CD4-positive, alpha-beta T cell treated with Interleukin-15 for 4 hours (primary cell): ENCODE data around the gene CREB3L1.
"Not testable (repeated sequence)": the region's sequence is repeated elsewhere in the genome, so short reads cannot be mapped to it uniquely, and the experiment has no call there.

Experiments used
- DNase-seq: peaks from one replicate; pipeline ENCODE4 v3.0.0-alpha.2; 2020; ENCODE audit warnings: low spot score

Gene CREB3L1

DNA sequence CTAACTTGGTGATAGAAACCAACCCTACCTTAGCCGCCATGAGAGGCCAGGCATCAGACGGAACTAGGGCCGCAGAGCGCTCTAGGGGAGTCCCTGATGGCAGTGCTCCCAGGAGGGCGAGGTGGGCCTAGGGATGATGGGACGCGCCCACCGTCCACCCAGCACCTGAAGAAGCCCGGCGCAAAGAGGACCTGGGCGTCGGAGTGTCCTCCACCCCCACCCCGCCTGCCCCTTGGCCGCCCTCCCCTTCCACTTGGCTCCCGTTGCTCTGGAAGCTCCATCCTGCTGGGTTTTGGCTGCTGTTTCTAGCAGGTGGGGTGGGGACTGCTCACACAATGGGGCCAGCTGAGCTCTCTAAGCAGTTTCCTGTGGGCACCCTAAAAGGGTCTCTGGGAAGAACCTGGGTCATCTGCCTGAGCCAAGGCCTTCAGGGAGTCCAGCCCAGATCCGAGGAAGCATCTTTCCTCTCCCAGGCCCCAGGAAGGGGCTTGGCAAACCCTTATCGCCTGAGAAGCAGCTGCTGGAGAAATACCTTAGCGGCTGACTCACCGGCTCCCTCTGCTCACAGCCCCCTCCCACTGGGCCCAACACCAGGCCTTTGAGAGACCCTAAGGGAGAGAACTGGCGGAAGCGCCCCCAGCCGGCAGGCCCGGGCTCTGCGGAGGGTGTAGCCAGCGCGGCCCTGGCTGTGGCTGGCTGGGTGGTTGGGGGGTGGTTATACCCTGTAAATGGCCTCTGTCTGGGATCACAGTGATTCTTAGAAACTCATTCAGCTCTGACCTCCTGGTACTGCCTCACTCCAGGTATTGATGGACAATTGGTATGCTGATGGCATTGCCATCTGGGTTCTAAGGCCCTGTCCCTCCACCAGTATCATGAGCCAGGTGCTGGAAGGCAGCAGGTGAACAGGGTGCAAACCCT is 19.3 kb downstream of the CREB3L1 start:
- DNase-seq: no peak

DNA sequence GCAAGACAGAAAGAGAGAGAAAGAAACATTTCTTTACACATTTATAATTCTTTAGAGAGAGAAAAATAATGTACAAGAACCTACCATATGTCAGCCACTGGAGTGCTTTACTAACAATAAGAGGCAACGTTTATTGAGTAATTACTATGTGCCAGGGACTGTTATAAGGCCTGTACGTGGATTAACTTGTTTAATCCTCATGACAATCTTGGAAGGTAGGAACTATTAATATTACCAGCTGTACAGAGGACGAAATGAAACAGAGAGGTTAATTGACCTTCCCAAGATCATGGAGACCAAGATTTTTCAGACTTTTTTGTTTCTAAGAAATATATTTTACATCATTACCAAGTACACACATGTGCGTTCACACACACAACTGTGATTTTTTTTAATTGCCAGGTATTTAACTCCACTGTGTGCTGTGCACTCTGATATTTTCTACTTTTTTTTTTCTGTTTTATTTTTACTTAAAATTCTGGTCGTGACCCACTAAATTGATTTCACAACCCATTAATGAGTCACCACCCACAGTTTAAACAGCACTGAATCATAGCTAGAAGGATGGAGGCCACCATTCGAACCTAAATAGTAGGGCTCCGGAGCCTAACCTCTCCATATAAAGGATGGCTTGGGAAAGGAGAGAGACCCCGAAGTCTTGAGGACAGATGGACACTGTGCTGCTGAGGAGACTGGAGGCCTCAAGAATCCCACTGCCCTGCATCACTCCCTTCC is 21.4 kb downstream of the CREB3L1 start:
- DNase-seq: no peak

DNA sequence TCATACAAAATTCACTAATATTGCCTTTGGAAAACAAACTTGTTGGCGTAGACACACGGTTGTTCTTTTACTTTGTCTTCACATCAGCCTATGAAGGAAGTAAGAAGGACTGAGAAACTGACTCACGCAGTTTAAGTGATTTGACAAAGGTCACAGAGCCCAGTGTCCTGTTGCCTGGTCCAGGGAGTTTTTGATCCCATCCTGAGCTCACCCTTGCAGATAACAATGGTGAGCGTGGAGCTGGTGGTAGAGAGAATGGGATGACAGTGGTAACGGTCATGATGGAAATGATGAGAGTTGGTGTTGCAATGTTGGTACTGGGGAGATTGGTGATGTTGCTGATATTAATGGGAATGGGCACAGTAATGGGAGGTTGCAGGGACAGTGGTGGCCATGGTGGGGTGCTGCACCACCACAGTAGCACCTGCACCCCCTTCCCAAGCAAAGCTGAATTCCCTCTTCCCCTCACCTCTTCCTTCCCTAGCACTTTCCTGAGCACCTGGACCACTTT is 22.0 kb downstream of the CREB3L1 start:
- no peak for DNase-seq

DNA sequence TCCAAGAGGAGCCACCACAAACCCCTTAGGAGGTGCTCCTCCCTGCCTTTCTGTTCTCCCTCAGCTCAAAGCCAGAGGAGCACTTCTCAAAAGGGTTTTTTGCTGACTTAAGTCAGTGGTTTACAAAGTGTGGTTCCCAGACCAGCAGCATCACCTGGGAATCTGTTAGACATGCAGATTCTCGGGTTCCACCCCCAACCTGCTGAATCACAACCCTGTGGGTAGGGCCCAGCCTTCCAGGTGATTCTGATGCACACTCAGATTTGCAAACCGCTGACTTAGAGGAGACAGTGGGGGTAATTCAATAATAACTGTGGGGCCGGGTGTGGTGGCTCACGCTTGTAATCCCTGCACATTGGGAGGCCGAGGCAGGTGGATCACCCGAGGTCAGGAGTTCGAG is 22.8 kb downstream of the CREB3L1 start:
- DNase-seq: no peak

DNA sequence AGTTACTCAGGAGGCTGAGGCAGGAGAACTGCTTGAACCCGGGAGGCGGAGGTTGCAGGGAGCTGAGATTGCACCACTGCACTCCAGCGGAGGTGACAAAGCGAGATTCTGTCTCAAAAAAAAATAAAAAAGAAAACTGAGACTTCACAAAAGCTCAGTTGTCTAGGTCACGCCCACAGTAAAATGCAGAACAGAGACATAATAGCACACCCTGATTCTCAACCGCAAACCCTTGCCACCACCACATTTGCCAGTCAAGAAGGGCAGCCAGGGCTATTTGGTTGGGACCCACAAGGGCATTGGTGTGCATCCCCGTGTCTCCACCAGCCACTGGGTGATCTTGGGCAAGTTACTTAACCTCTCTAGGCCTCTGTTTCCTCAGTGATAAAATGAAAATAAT is 25.4 kb downstream of the CREB3L1 start:
- DNase-seq: no peak

DNA sequence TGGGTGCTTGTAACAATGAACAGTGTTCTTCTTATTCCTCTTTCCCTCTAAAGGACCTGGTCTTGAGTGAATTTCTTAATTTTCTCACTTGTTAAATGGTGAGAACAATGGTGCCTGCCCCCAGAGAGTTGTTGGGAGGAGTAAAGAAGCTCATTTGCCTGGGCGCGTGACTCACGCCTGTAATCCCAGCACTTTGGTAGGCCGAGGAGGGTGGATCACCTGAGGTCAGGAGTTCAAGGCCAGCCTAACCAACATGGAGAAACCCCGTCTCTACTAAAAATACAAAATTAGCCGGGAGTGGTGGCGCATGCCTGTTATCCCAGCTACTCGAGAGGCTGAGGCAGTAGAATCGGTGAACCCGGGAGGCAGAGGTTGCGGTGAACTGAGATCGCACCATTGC is 26.6 kb downstream of the CREB3L1 start:
- not testable (repeated sequence) for DNase-seq

DNA sequence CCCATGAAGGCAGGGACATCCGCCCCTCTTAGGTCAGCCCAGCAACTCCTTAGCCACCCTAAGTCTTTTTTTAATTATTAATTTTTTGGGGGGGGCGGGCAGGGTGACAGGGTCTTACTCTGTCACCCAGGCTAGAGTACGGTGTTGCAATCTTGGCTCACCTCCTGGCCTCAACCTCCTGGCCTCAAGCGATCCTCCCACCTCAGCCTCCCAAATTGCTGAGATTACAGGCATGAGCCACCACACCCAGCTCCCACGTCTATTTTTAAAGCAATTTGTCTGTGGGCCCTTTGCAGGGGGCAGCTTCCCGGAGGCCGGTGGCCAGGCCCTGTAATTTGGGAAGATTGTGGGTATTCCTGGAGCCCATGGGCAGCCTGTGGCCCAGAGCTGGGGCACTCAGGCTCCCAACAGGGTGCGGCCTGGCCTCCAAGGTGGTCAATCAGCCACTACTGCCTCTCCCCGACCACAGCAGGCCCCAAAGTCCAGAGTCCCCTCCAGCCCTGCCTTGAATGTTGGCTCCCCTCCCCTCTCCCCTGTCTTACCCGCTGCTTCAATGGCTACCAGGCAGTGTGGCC is 27.2 kb downstream of the CREB3L1 start:
- DNase-seq: no peak

DNA sequence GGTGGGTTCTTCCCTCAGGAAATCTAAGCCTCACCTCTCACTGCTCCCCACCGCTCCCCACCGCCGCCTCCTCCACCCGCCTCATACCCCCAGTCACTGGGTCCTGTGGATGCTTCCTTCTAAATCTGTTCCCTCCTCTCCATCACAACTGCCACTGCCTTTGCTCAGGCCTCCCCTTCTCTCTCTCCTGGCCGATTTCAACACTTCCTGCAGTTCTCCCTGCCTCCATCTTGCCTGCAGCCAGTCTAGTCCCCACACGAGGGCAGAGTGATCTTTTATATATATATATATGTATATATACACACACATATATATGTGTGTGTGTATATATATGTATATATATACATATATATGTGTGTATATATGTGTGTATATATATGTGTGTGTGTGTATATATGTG is 27.8 kb downstream of the CREB3L1 start:
- DNase-seq: peak; percentile 13

DNA sequence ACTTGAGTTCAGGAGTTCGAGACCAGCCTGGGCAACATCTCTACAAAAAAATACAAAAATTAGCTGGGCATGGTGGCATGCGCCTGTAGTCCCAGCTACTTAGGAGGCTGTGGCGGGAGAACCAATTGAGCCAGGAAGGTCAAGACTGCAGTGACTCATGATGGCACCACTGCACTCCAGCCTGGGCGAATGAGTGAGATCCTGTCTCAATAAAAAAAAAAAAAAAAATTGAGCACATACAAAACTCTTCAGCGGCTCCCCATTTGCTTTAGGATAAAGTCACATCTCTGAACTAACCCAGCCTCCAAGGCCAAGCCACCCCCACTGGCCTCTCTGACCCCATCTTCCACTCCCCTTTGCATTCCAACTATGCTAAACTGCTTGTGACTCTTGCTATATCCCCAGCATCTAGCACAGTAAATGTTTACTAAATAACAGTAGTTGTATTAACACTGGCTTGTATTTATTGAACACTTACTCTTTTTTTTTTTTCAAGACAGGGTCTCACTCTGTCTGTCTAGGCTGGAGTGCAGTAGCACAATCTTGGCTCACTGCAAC is 28.9 kb downstream of the CREB3L1 start:
- DNase-seq: no peak

DNA sequence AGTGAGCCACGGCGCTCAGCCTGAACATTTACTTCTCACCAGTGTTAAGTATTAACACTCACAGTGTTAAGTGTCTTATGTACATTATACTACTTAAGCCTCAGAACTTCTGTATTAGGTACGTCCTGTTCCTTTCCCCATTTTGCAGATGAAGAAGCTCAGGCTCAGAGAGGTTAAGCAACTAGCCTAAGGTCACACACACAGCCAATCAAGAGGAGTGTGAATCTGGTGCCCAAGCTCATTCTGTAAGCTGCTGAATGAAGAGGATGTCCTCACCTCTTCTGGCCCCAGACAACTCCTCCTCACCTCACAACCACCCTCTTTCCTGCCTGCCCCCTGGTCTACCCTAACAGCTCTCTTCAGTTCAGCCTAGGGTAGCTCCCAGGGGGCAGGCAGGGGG is 29.9 kb downstream of the CREB3L1 start:
- DNase-seq: no peak

DNA sequence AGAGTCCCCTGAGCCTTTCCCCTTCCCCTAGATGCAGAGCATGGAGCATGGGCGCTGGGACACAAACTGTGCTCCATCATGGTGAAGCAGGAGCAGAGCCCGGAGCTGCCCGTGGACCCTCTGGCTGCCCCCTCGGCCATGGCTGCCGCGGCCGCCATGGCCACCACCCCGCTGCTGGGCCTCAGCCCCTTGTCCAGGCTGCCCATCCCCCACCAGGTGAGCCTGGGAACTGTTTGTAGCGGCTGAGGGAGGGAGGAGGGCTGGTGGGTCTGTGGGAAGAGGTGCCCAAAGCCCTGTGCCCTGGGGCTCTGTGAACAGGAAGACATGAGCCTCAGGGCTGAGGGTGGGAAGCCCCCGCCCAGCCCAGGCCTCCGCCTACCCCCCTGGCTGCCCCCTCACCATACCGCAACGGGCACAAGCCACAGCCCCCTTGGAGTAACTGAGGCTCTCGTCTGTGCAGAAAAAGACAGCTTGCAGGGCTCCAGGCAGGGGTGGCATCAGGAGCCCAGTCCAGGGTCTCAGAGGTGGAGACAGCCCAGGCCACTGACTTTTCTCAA is 30.4 kb downstream of the CREB3L1 start:
- no peak for DNase-seq

DNA sequence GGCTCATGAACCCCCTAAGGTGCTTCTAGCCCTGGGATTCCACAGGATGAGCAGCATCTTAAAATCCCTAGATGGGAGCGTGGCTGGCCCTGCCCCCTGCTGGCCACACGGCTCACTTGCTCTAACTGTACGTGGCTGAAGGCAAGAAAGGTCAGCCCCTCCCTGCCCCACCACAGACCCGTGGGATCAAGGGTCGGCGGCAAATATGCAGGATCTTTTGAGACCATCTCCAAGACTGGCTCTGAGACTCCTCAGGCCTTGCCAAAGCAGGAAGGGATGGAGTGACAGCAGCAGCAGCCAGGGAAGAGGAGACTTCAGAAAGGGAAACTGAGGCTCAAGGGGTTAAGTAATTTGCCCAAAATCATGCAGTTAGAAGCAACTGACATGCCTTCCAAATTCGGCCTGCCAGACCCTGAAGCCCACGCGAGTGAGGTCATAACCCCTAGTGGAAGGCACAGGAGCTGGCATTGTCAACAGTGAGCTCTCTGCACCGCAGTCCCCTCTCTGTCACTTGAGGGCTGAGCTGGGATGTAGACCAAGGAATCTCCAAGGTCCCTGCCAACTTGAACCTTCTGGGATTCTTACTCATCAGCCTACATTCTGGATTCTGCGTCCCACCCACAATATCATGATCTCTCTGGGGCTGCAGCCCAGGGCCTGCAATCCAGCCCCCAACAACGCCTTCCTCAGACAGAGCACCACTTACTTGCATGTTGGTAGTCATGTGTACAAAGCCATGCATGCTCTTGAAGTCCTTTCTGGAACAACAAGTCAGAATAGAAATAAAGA is 31.4 kb downstream of the CREB3L1 start:
- peak; percentile 60 for DNase-seq

DNA sequence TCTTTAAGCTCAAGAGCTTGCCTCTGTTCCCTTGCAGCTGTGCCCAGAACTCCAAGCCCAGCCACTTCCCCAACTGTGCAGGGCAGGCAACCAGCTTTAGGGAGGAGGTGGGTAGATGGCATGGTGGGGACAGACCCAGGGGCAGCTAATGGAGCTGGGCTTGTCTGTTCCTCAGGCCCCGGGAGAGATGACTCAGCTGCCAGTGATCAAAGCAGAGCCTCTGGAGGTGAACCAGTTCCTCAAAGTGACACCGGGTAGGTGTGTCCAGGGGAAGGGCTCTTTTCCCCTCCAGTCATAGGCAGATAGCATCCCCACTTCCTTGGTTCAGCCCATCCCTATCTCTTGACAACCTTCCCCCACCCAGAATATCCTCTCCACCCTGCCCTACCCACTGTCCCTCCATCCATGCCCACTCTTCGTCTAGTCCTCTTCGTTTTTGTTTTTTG is 32.4 kb downstream of the CREB3L1 start:
- DNase-seq: no peak

DNA sequence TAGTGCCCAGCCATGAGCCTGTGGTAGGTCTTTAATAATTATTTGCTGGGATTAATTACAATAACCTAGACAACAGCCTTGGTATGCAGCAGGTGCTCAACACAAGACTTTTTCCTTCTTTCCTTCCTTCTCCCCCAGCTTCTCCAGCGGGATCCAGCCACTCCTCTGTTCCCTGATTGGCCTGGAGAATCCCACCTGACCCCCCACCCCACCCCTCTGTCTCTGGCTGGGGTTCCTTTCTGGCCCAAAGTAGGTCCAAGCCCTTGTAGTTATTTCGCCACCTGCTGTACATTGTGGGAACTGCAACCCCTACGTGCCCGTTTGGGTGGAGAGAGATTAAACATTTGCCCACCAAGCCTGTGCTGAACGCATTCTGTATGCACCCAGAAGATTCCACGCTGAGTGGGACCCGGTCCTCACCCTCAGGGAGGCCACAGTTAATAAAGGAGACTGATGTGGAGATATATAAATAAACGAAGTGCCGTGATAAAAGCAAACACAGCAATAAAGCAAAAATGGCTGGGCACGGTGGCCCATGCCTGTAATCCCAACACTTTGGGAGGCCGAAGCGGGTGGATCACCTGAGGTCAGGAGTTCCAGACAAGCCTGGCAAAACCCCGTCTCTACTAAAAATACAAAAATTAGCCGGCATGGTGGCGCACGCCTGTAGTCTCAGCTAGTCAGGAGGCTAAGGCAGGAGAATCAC is 37.7 kb downstream of the CREB3L1 start:
- peak; percentile 82 for DNase-seq

DNA sequence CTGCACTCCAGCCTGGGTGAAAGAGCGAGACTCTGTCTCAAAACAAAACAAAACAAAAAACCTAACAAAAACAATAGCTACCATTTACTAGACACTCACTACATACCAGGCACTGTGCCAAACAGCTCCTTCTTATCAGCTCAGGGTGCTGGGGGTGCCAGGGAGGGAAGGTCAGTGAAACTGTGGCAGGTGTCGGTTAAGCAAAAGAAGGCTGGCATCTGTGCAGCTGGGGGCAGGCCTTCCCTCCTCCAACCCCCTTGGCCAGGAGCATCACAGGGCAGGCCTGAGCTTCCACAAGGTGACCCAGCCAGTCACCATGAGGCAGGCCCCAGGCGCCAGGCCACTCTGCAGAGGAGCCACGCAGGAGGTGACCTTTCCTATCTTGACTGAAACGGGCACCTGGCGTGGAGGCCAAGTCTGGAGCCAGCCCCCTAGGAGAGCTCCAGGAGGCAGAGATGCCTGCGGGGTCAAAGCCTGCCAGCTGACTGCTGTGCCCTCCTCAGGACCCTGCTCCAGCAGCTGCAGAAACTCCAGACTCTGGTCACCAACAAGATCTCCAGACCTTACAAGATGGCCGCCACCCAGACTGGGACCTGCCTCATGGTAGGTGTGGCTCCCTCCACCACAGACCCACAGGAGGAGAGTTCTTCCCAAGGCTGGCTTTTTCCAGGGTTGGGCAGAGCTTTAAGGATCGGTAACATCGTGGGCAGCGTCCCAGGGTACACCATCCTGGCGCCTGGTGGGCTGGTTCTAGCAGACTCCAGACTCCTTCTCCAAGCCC is 38.5 kb downstream of the CREB3L1 start:
- DNase-seq: no peak

DNA sequence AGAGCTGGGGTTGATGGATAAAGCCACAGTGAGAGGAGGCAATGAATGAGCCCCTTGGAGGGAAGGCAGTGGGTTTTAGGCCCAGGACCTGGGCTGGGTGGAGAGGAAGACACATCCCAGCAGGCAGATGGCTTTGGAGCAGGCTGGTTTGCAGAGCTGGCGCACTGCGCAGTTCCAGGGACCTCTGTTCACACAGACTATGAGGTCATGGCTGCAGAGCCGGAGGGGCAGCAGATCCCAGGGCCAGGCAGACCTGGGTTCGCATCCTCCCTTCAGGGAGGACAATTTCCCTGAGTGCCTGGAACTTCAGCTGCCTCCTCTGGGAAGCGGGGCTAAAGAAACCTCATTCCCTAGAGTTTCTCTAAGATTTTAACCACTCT is 41.6 kb downstream of the CREB3L1 start:
- DNase-seq: no peak

DNA sequence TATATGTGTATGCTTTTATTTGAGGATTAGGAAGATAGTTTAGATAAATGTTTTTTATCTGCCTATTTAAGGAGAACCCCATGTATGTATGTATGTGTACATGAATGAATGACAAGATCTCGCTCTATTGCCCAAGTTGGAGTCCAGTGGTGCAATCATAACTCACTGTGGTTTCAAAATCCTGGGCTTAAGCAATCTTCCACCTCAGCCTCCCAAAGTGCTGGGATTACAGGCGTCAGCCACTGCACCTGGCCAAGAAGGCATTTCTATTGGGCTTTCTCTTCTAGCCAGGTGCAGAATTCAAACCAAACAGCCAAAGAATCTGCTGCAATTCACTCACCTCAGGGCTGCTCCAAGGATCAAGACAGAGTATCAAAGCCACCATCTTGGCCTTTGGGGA is 44.3 kb downstream of the CREB3L1 start:
- no peak for DNase-seq

DNA sequence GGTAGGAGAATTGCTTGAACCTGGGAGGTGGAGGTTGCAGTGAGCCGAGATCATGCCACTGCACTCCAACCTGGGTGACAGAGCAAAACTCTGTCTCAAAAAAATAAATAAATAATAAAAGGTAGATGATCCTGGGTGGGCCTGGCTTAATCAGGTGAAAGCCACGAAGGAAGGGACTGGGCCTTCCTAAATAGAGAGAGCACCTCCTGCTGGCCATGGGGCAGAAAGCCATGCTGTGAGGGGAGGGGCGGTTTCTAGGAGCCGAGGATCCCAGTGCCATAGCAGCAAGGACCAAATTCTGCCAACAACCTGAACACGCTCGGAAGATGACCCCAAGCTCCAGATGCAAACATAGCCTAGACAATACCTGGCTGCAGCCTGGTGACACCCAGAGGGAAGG is 45.3 kb downstream of the CREB3L1 start:
- no peak for DNase-seq

DNA sequence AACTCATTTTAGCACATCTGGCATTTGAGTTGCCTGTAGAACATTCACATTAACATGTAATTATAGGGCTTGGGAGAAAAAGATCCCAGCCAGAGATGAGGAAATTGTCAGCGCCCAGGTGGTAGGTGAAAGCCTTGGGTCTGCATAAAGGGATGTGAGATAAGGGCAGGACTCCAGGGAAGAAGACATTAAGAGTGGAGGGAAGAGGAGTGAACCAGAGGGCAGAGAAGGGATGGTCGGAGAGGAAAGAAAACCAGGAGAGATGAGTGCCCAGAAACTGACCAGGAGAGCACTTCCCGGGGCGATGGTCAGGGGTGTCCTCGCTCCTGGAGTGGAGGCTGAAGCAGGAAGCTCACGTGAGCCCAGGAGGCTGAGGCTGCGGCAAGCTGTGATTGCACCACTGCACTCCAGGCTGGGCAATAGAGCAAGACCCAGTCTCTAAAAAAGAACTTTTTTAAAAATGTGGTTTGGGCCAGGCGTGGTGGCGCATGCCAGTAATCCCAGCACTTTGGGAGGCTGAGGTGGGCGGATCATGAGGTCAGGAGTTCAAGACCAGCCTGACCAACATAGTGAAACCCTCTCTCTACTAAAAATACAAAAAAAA is 49.5 kb downstream of the CREB3L1 start:
- DNase-seq: no peak
